HG03025 (cell line): Measurements from ENCODE around the gene PANK3.
"Not testable (repeated sequence)": the region's sequence is repeated elsewhere in the genome, so short reads cannot be mapped to it uniquely, and the experiment has no call there.

Source experiments
- ATAC-seq: cut with Tn5 transposase; IDR thresholded peaks from one replicate; pipeline ENCODE4 v1.9.1; 2021; ENCODE audit warnings: mild to moderate bottlenecking, moderate library complexity; ENCODE audit not compliant: unreplicated experiment, low FRiP score

PANK3 gene

DNA sequence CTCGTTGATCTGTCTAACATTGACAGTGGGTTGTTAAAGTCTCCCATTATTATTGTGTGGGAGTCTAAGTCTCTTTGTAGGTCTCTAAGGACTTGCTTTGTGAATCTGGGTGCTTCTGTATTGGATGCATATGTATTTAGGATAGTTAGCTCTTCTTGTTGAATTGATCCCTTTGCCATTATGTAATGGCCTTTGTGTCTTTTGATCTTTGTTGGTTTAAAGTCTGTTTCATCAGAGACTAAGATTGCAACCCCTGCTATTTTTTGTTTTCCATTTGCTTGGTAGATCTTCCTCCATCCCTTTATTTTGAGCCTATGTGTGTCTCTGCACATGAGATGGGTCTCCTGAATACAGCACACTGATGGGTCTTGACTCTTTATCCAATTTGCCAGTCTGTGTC, 17.0 kb upstream of the PANK3 start:
- ATAC-seq = not testable (repeated sequence)

- ATAC-seq = no peak
These were observed 12.8 kb upstream of the PANK3 start for GRCh38 chr5:168592014-168592368.

- ATAC-seq = no peak
These were observed 12.3 kb upstream of the PANK3 start for GRCh38 chr5:168591302-168592013.

DNA sequence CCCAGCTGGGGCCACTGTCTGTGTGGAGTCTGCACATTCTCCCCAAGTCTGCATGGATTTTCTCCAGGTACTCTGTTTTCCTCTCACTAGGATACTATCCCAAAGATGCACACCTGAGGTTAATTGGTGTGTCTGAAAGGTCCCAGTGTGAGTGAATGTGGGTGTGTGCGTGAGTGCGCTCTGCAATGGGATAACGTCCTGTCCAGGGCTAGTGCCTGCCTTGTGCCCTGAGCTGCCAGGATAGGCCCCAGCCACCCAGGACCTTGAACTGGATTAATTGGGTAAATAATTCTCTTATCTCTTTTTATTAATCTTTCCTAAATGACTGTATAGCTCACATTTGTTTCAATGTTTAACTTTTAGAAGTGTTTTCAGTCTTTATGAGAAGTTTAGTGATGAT, 11.5 kb upstream of the PANK3 start:
- no peak for ATAC-seq

DNA sequence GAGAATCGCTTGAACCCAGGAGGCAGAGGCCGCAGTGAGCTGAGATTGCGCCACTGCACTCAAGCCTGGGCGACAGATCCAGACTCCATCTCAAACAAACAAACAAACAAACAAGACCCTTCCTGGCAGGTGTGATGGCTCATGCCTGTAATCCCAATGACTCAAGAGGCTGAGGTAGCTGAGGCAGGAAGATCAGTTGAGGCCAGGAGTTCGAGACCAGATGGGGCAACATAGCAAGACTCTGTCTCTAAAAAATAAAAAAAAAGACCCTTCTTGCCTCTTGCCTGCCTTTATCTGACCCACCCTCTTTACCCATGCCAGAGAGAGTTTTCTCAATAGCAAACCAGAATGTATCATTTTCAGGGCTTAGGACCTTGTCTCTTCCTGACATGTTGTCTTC, 8.8 kb upstream of the PANK3 start:
- no peak for ATAC-seq

GRCh38 chr5:168585119-168585856, 6.1 kb upstream of the PANK3 start:
- ATAC-seq = no peak

GRCh38 chr5:168583742-168584482, 4.7 kb upstream of the PANK3 start:
- ATAC-seq = no peak

GRCh38 chr5:168580814-168581469, 1.8 kb upstream of the PANK3 start:
- not testable (repeated sequence) for ATAC-seq

GRCh38 chr5:168580227-168580508, 1.0 kb upstream of the PANK3 start:
- no peak for ATAC-seq

DNA sequence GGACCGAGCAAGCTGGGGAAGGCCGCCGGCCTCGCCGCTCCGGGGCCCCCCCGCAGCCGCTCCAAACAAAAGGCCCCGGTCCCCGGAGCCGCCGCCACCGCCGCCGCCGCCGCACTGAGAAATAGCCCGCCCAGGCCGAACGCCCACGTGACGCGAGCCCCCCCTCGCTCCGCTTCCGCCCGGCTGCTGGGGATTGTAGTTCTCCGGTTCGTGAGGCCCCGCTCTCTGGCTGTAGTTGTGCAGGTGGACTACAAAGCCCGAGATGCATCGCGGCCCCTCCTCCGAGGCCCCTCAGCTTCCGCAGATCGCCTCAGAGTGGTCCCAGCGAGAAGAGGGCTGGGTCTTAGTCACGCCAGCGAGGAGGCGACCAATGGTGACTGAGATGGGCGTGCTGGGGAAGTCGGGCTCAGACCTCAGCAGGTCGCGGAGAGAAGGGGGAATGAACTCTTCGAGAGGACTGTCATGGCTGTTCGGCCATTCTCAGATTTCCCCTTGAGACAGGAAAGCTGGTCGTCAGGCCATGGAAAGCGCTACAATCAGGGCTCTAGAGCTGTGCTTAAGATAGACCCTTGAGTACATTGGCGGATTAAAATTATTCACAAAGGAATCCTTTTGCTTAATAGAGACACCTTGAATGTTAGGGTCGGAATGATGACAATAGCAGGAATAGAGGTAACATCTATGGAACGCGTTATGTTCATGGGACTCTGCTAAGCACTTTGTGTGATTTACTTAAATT, 489 bp upstream of the PANK3 start:
- peak; percentile 96 for ATAC-seq

- no peak for ATAC-seq
These were observed 1.2 kb downstream of the PANK3 start for GRCh38 chr5:168578006-168578405.

- ATAC-seq = no peak
These were observed 3.5 kb downstream of the PANK3 start for GRCh38 chr5:168575391-168576372.

DNA sequence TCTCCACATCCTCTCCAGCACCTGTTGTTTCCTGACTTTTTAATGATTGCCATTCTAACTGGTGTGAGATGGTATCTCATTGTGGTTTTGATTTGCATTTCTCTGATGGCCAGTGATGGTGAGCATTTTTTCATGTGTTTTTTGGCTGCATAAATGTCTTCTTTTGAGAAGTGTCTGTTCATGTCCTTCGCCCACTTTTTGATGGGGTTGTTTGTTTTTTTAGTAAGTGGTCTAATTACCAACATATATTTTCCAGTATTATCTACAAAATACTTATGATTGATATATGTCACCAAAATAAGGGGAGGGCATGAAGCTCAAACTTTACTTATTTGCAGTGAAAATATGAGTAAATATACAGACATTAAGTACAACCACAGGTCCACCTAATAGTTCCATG, 5.0 kb downstream of the PANK3 start:
- not testable (repeated sequence) for ATAC-seq

GRCh38 chr5:168573663-168574062, 5.5 kb downstream of the PANK3 start:
- not testable (repeated sequence) for ATAC-seq

- ATAC-seq = no peak
These were observed 8.5 kb downstream of the PANK3 start for GRCh38 chr5:168570490-168571328.

DNA sequence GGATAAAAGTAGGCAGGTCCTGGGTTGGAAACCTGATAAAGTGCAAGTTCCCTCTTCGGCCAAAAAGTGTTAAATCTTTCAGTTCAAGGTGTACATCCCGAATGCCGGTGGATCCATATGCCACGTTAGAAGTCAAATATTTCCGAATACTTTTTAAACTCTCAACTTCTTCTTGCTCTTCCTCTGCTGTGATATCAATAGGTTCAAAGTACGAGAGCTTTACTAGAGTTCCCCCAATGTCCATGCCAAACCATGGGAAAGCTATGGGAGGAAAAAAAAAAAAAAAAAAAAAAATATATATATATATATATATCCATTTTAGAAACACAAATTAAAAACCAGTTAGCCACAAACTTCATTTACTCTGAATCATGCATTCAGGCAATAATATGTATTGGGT, 10.4 kb downstream of the PANK3 start:
- no peak for ATAC-seq

- ATAC-seq = no peak
These were observed 15.2 kb downstream of the PANK3 start for GRCh38 chr5:168563959-168564358.

- ATAC-seq = no peak
These were observed 16.9 kb downstream of the PANK3 start for GRCh38 chr5:168562279-168562678.
